HEK293 (cell line): Measurements from ENCODE around the gene CDC25A.

Experiments used
- CTCF ChIA-PET: fragments of 350-600 bp; formaldehyde crosslinking; extraction: SDS; loops from one replicate; lab custom pipeline; 2021; ENCODE audit warnings: antibody characterized with exemption; lab: Yijun Ruan, JAX
- POLR2A ChIA-PET: fragments of 300-600 bp; formaldehyde crosslinking; extraction: SDS; loops from one replicate; lab custom pipeline; 2020; ENCODE audit warnings: antibody characterized with exemption, inconsistent platforms; lab: Yijun Ruan, JAX
- H3K27ac ChIP-seq: fragments of 200-500 bp; sonication (Bioruptor generic); 2 replicates; pipeline ENCODE4 v1.5.1; 2014; ENCODE audit warnings: low read depth, low read length, control low read depth, inconsistent platforms; ENCODE audit errors: extremely low read depth
- H3K36me3 ChIP-seq, 2 experiments: fragments of 200-500 bp in 1 of 2; sonication (Bioruptor generic) in 1 of 2; 1 replicate in 1 of 2; 2 replicates in 1 of 2; pipeline ENCODE4 v1.5.1; 2014 to 2017; ENCODE audit warnings: inconsistent platforms in 2 of 2, low read length in 2 of 2; ENCODE audit not compliant: control insufficient read depth in 2 of 2, insufficient read depth in 1 of 2
- H3K4me1 ChIP-seq: fragments of 200-500 bp; sonication (Bioruptor generic); 2 replicates; pipeline ENCODE4 v1.5.1; 2014; ENCODE audit warnings: mild to moderate bottlenecking, low read length, inconsistent platforms; ENCODE audit not compliant: control insufficient read depth, insufficient read depth
- H3K4me3 ChIP-seq: 2 replicates; pipeline ENCODE4 v1.5.1; 2011; ENCODE audit warnings: low read depth, mild to moderate bottlenecking, control low read depth, low read length, moderate library complexity
- H3K9me3 ChIP-seq: fragments of 200-500 bp; sonication (Bioruptor generic); 2 replicates; pipeline ENCODE4 v1.5.1; 2014; ENCODE audit warnings: low read depth, low read length, inconsistent platforms; ENCODE audit not compliant: control insufficient read depth, insufficient read depth
- BCL11A ChIP-seq: fragments of 450-650 bp; formaldehyde crosslinking; IDR thresholded peaks from 2 replicates; pipeline ENCODE4 v1.5.1; 2016; ENCODE audit warnings: low read depth, missing biosample characterization, missing genetic modification characterization
- HOXC10 ChIP-seq: sonication (generic); formaldehyde crosslinking; IDR thresholded peaks from 2 replicates; pipeline ENCODE4 v1.8.1; 2023; ENCODE audit warnings: mild to moderate bottlenecking, missing genetic modification reagents
- PATZ1 ChIP-seq: fragments of 450-650 bp; formaldehyde crosslinking; IDR thresholded peaks from 2 replicates; pipeline ENCODE4 v1.5.1; 2016; ENCODE audit warnings: missing biosample characterization, missing genetic modification characterization
- TCF7L2 ChIP-seq: IDR thresholded peaks from 2 replicates; pipeline ENCODE4 v1.6.1; 2011; ENCODE audit warnings: low read depth, mild to moderate bottlenecking, inconsistent platforms, low read length, moderate library complexity, borderline replicate concordance
- YY1 ChIP-seq: fragments of 450-650 bp; formaldehyde crosslinking; IDR thresholded peaks from 2 replicates; pipeline ENCODE4 v1.5.1; 2018; ENCODE audit warnings: missing biosample characterization, missing genetic modification characterization
- ZBTB10 ChIP-seq: fragments of 450-650 bp; formaldehyde crosslinking; IDR thresholded peaks from 2 replicates; pipeline ENCODE4 v1.5.1; 2016; ENCODE audit warnings: missing biosample characterization, missing genetic modification characterization
- ZEB2 ChIP-seq: fragments of 450-650 bp; formaldehyde crosslinking; IDR thresholded peaks from 2 replicates; pipeline ENCODE4 v1.5.1; 2016; ENCODE audit warnings: missing biosample characterization, missing genetic modification characterization
- ZFP3 ChIP-seq: fragments of 450-650 bp; formaldehyde crosslinking; IDR thresholded peaks from 2 replicates; pipeline ENCODE4 v1.5.1; 2016; ENCODE audit warnings: low read depth, missing biosample characterization, missing genetic modification characterization
- ZNF121 ChIP-seq: fragments of 450-650 bp; formaldehyde crosslinking; IDR thresholded peaks from 2 replicates; pipeline ENCODE4 v1.5.1; 2016; ENCODE audit warnings: missing biosample characterization, missing genetic modification characterization
- ZNF175 ChIP-seq: fragments of 450-650 bp; formaldehyde crosslinking; IDR thresholded peaks from 2 replicates; pipeline ENCODE4 v1.5.1; 2016; ENCODE audit warnings: missing biosample characterization, missing genetic modification characterization
- ZNF221 ChIP-seq: fragments of 450-650 bp; formaldehyde crosslinking; IDR thresholded peaks from 2 replicates; pipeline ENCODE4 v1.5.1; 2017; ENCODE audit warnings: missing biosample characterization, missing genetic modification characterization, borderline replicate concordance
- ZNF311 ChIP-seq: fragments of 450-650 bp; formaldehyde crosslinking; IDR thresholded peaks from 2 replicates; pipeline ENCODE4 v1.5.1; 2017; ENCODE audit warnings: missing biosample characterization, missing genetic modification characterization, borderline replicate concordance
- ZNF354C ChIP-seq: fragments of 450-650 bp; formaldehyde crosslinking; IDR thresholded peaks from 2 replicates; pipeline ENCODE4 v1.5.1; 2016; ENCODE audit warnings: missing biosample characterization, missing genetic modification characterization, low read depth, borderline replicate concordance
- ZNF548 ChIP-seq: fragments of 450-650 bp; formaldehyde crosslinking; IDR thresholded peaks from 2 replicates; pipeline ENCODE4 v1.5.1; 2016; ENCODE audit warnings: missing biosample characterization, missing genetic modification characterization
- ZNF600 ChIP-seq: fragments of 450-650 bp; formaldehyde crosslinking; IDR thresholded peaks from 2 replicates; pipeline ENCODE4 v1.5.1; 2016; ENCODE audit warnings: missing biosample characterization, missing genetic modification characterization
- ZNF664 ChIP-seq: fragments of 450-650 bp; formaldehyde crosslinking; IDR thresholded peaks from 2 replicates; pipeline ENCODE4 v1.5.1; 2016; ENCODE audit warnings: missing biosample characterization, missing genetic modification characterization
- ZNF701 ChIP-seq: fragments of 450-650 bp; formaldehyde crosslinking; IDR thresholded peaks from 2 replicates; pipeline ENCODE4 v1.5.1; 2016; ENCODE audit warnings: missing biosample characterization, missing genetic modification characterization

Gene CDC25A

GRCh38 chr3:48143992-48144391, 44.2 kb downstream of the CDC25A start (continued):
- TF ChIP-seq ZBTB10, result no peak
- TF ChIP-seq TCF7L2, result no peak
- no peak for TF ChIP-seq ZNF311 (tag by site-specific recombination)
- no peak for TF ChIP-seq PATZ1 (tag by site-specific recombination)
- TF ChIP-seq ZNF664, result no peak
- no peak for TF ChIP-seq ZEB2 (tag by site-specific recombination)
- no peak for TF ChIP-seq ZNF175 (tag by site-specific recombination)

GRCh38 chr3:48143567-48143966, 44.6 kb downstream of the CDC25A start:
- Histone ChIP-seq H3K9me3 (no peaks in the 10 kb centered on the region), H3K36me3 (no peaks in the 10 kb centered on the region), H3K4me3 (no peak overlapping the region), H3K4me1 (no peaks in the 10 kb centered on the region), H3K27ac (no peak overlapping the region)
- TF ChIP-seq ZFP3 (tag by site-specific recombination) (no peak), ZNF548 (tag by site-specific recombination) (no peak), ZNF354C (tag by site-specific recombination) (no peak), ZNF701 (tag by site-specific recombination) (no peak)
- POLR2A ChIA-PET, result no interaction called here
- CTCF ChIA-PET, result no interaction called here

GRCh38 chr3:48142316-48142870, 45.8 kb downstream of the CDC25A start:
- ChIA-PET POLR2A (no interaction called here), CTCF (interaction anchor here (0.6 kb wide), 2 partner anchors 72 to 130 kb away, joined by 3 to 4 read pairs; no protein-coding TSS in a partner anchor)
- Histone ChIP-seq H3K4me1 (no peaks in the 10 kb centered on the region), H3K36me3 (no peaks in the 10 kb centered on the region), H3K4me3 (no peak overlapping the region), H3K9me3 (no peaks in the 10 kb centered on the region), H3K27ac (no peak overlapping the region)
- TF ChIP-seq HOXC10 (CRISPR knock-in tag), result no peak
- no peak for TF ChIP-seq ZNF221 (tag by site-specific recombination)
- TF ChIP-seq YY1, result no peak
- TF ChIP-seq ZNF121 (tag by site-specific recombination), result no peak
- no peak for TF ChIP-seq BCL11A (tag by site-specific recombination)
- no peak for TF ChIP-seq ZNF600 (tag by site-specific recombination)
